Stimulated activated CD4-positive, alpha-beta T cell treated with anti-CD3 and anti-CD28 coated beads, Interleukin-12 subunit alpha, Interleukin-12 subunit beta, amount 100 ng/mL, for 24 hours (primary cell): ENCODE data around the gene DNAI1.
A peak's percentile ranks its signal among the peaks of the same experiment; 100 is the strongest.

Source experiments
- DNase-seq, 2 experiments: peaks; one replicate each; pipeline ENCODE4 v3.0.0-alpha.2; 2020; ENCODE audit warnings: low read depth in 2 of 2

DNAI1 gene

DNA sequence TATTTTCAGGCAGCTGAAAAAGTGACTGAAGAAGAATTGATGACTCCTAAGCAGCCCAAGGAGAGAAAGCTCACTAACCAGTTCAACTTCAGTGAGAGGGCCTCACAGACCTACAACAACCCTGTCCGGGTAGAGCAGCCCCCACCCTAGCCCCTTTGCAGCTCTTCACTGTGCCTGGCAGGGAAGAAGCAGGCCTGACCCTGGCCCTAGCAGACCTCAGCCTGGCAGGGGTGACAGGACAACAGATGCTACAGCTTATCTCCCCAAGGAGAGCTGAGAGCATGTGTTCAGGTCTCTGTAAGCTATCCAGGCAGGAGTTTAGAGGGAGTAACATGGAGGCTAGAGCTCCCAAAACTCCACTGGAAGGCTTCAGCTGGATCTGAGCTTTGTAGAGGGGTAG lies 31.8 kb downstream of the DNAI1 start:
- DNase-seq: no peak

DNA sequence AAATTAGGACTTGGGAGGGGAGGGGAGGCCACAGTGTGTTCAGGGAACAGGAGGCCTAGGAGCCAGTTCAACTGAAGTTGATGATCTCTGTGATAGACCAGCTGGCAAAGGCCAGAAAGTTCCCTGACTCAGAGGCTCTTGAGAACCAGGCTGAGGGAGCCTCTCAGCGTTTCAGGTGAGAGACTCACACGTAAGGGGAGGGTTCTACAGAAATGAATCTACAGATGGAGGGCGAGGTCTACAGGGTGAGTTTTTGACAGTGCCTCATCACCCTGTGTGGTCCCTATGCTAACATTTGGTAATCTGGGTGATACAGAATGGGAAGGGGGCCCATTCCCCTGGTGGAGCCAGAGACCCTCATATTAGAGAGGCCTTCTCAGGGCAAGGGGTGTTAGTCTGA lies 32.2 kb downstream of the DNAI1 start:
- DNase-seq: no peak

DNA sequence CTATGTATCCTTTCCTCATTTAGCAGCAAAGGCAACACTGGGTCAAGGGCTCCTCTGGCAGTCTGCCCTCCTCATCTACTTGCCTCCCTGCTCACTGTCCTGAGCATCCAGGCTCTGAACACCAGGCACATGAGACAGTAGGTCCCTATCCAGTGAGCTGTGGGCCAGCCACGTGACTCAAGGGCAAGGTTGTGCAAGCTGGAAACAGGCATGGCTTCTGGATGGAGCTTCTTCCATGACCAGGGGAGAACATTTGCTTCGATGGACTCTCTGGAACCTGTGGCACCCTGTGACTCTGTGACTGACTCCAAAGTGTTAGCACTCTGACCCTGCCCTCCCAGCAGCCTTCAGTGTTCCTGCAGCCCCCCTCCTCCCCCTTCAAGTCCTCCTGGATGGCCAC lies 33.0 kb downstream of the DNAI1 start:
- no peak for DNase-seq

DNA sequence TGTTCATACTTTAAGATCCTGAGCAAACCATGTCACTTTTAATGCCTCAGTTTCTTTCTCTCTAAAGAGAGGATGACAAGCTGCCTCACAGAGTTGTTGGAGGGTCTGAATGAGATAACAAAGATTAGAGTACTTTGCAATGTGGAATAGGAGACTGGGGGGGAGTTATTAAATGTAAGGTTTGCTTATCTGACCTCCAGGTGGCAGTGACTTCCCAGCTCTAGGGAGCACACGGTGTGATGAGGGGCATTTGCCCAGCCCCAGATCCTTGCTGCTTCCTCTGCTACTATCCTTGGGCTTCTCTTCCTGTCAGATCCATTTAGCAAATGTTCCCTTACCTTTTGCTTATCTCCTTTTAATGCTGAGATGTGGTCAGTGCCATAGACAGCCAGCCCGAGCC lies 33.4 kb downstream of the DNAI1 start:
- DNase-seq: no peak

DNA sequence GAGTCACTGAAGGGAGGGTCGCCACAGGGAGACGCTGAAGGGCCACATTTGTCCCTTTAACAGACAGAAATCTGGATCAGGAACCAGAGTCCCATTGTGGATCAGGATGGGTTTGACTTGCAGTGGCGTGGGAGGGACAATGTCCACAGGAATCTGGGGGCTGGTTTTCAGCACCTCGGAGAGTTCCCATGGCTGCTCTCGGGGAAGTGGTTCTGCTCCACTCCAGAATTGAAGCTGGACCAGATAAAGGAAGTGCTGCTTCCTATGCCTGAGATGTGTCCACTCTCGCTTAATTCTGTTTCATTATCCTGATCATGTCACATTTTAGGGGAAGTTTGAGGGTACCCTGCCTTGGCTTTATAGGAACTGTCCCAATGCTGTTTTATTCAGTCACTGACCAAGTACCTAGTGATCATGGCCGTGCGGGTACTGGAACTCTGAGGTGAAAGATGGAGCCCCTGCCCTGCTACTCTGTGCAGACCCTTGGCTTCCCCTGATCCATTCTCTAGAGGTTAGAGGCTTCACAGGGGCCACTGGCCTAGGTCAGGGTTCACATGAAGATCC lies 35.4 kb downstream of the DNAI1 start:
- DNase-seq: peak in 1 of 2 experiments; percentile 3

DNA sequence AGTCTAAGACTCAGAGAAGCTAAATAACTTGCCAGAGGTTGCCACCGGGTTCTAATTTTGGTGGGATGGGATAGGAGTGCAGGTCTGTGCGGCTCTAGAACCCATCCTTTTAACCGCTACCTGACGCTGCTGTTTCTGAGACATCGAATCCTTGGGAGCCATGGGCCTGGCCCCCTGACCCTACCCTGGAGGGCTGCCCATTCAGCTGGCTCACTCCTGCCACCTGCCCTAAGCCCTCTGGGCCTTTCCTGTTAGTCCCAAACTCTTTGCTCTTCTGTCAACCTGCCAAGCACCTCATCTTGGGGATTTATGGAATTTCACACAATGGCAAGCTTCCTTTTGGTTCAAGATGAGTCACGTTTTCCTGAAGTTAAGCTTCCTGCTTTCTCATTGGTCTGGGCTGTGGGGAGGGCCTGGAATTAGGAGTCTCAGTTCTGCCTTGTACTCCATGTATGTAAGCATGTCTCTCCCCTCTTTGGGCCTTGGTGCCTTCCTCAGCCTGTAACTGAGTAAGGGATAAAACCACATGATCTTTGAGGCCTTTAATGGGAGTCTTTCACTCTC lies 37.6 kb downstream of the DNAI1 start:
- no peak for DNase-seq

DNA sequence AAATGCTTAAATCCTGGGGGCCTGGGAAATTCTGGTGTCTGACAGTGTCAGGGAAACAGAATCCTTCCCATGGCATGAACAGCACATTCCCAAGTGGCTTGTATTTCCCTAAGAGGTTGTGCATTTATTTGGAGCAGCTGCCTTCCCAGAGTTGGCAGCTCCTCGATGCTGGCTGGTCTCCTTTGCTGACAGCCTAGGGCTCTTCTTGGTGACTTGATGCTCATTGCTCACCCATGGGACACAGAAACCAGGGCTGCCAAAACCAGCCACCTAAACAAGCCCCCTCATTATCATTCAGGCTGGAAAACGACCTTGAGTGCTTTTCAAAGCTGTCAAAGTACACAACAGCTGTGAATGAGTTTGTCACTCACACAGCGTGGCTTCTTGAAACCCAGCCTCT lies 39.9 kb downstream of the DNAI1 start:
- no peak for DNase-seq

DNA sequence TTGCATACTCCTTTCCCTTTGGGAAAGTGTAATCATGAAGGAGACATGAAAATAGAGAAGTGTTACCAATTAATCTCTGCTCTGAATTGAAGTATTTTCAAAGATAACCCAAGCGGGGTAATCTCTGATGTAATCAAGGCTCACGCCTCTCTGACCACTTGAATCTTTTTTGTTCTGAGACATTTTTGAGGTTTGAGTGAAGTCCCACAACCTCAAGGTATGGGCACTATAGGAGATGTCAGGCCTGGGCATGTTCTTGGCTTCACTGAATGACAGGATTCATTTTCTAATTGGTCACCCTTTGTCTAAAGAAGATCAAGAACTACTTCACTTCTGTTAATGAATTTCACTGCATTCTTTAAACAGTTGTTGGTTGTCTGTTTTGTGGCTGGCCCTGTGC lies 40.5 kb downstream of the DNAI1 start:
- no peak for DNase-seq

DNA sequence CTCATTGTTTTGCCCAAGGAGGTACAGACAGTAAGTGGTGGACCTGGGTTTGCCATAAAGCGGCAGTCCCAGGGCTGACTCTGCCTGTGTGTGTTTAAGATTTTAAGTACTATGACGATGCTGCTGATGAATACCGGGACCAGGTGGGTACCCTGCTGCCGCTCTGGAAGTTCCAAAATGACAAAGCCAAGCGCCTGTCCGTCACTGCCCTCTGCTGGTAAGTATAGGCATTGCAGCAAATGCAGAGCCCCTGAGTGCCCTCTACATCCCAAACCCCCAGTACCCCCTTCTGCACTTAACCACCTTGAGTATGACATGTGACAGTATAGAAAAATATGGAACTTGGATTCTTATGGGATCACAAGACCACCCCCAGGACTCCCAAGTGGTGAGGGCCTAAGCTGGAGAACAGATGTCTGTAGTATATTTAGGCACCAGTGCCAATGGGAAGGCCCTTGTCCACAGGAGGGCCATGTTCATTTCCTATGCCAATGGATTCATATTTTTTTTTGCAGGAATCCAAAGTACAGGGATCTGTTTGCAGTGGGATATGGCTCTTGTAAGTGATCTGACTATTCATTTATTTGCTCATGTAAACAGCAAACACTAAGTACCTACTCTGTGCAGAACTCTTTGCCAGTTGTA lies 42.1 kb downstream of the DNAI1 start:
- DNase-seq: peak; percentile 58 to 75

DNA sequence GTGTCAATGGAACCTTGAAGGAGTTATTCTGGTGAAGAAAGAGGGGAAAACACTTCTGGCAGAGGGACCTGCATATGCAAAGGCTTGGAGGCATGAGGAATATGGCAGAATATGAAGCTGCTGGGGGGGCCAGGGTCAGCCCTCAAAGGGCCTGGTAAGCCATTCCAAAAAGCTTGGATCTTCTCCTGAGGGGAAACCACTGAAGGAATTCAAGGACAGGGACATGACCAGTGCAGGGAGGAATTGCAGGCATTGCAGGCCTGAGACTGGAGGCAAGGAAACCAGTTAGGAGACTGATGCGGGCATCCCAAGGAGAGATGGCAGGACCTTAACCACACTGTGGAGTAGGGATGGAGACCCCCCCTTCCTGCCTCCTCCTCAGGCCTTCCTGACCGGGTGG lies 42.8 kb downstream of the DNAI1 start:
- DNase-seq: no peak

DNA sequence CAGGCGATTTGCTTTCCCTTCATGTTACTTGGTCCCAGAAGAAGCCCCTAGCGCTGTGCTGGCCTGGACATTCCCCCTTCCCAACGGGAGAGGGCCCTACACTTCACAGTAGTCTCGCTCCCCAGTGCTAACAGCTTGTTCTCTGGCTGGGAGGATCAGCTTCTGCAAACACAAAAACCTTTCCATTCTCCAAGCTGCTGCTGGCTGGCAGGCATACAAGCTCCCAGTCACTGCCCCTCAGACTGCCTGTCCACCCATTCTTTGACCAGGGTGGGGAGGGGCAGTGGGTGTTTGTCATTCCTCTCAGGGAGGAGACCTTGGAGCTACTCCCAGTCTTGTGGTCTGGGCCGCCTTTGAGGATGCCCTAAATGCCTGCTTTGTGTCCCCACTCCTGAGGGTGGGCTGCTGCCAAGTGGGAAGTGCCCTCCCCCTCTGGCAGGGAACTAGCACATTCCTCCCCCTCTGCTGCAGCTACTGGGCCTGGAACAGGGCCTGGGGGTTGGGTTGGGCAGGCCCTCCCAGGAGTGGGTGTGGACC lies 43.4 kb downstream of the DNAI1 start:
- no peak for DNase-seq

DNA sequence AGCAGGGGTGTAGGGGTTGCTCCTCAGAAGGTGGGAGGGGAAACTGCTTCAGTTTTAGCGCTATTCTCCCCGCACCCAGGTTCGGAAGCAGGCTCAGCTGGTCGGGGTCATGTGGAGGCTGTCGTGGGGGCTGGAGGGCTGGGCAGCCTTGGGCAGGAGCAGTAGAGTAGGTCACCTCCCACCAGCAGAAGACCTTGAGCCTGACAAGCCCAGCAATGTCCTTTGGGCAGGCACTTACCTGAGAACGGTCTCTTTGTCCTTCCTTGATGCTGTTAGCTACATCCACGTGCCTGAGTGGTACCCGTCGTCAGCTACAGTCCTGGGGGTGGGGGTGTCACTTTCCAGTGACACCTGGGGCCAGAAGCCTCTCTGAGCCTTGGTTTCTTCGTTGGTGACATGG lies 43.9 kb downstream of the DNAI1 start:
- DNase-seq: no peak

DNA sequence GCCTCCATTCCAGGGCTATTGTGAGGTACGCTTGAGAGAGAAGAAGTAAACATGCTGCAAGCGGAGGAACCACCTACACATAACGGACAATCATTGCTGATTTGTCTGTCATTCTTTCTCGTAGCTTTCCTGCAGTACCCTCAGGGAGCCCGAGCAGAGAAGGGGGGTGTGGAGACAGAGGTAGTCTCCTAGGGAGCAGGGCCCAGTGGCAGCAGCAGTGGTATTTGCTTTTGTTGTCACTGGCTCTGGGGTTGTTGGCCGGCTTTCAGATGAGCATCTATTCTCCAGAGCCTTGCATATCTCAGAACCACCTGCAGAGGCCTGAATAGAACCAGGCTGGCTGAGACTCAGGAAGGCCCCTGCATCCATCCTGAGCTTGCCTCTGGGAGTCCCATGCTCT lies 44.3 kb downstream of the DNAI1 start:
- DNase-seq: no peak

DNA sequence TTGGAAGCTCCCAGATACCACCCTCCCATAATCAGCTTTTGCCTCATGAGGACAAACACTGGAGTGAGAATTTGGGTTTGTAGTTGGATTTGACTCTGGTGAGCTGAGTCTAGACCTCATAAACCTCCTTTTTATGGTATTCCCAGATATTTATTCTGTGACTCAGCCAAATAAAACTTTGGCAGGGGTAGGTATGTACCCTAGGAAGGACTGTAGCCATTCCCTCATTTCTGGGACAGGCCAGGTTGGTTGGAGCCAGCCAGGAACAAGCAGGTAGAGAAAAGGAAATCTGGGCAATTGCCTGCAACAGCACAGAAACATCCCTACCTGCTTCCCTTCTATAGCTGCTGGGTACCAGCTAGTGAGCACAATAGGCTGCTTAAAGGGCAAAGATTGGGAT lies 44.8 kb downstream of the DNAI1 start:
- DNase-seq: no peak

DNA sequence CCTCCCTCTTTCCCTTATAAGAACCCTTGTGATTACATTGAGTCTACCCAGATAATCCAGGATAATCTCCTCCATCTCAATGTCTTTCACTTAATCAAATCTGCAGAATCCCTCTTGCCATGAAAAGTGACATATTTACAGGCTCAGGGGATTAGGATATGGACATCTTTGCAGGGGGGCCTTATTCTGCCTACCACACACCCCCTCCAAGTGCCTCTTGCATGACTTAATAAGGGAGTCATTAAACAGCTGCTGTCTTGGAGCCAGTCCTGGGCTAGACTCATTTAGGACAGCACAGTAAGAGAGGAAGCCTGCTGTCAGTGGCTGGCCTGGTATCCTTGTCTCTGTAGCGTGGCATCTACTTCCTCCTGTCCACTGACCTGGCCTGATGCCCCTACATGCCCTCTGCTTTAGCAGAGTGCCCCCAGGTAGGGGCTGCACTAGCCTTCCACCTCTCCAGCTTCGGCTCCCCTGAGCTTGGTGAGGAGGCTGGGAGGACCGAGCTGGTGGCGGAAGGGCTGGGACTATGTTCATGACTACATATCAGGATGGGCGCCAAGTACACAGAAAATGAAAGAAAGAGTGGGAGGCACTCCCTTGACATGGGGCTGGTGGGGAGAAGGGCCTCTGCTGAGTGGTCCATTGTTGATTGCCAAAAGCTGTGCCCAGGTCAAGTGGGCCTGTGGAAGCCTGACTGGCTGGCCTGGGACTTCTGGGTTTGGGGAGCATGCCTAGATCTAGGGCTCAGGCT lies 46.9 kb downstream of the DNAI1 start:
- no peak for DNase-seq

DNA sequence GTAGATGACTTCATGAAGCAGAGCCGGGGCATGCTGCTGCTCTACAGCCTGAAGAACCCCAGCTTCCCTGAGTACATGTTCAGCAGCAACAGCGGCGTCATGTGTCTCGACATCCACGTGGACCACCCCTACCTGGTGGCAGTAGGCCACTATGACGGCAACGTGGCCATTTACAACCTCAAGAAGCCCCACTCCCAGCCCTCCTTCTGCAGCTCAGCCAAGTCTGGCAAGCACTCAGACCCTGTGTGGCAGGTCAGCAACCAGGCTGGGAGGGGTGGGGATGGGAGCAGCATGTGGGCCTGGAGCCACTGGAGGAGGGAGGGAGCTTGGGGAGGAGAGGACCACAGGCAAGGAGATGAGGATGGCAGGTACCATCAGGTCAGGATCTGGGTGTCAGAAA lies 48.0 kb downstream of the DNAI1 start:
- DNase-seq: no peak

DNA sequence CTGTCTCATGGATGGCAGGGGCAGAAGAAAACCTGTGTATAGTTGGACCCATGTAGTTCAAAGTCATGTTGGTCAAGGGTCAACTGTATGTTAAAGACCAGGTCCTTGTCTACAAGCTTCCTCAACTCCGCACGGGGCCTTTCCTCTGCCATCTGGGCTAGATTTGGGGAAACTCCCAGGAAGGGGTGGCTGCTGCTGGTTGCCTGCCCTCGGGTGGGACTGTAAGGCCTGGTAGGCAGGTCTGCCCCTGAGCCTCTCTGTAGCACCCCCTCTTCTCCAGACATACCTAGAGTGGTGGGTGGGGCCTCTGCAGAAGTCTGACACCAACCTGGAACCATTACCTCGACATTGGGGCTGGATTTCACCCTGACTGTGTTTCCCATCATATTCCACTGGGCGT lies 49.0 kb downstream of the DNAI1 start:
- DNase-seq: no peak

DNA sequence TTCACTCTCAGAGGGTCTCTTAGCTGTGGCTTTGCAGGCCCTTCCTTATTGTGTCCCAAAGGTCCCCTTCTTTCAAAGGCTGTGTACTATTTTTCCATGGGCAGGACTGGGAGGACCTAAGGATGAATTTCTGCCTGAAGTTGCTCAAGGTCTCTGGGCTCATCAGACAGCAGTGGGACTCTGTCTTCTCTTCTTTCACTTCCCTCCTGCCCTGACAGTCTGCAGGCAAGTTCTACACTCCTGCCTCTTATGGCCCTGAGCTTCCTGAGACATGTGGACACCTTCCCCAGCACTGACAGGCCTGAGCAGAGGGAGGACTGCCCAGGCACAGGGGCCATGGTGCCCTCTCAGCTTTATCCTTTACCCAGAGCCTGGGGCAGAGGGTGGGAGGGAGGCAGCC lies 49.4 kb downstream of the DNAI1 start:
- no peak for DNase-seq

DNA sequence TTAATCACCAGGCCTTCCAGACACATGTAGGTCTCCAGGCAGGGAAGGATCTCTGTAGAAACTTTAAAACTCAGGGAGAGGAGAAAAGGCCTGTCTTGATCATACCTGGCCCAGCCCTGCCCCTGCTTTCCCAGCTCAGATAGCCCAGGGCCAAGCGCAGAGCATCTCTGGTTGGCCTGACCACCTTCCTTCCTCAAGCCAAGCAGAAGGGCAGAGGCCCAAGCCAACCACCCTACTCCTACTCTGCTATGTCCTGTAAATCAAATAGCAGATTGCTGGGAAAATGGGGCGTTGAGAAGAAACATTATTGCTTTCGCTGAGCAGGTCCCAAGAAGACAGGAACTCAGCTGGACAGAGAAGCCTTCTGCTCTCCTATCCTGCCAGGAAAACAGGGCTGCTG lies 49.9 kb downstream of the DNAI1 start:
- no peak for DNase-seq

DNA sequence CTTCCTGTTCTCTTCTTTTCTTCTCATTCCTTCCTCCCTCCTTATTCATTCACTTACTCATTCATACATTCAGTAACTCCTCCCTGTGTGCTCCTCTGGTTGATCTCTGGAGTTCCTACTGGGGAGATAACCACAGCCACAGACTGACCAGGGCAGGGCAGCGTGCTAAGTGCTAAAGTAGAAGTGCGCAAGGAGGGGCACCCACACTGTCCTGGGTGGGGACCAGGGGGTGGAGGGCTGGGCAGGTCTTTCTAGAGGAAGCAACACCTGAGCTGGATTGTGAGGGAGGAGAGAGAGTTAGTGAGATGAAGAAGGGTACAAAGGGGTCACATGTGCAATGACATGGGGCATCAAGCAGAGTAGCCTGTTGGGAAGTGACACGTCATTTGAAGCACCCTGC lies 50.3 kb downstream of the DNAI1 start:
- DNase-seq: no peak

DNA sequence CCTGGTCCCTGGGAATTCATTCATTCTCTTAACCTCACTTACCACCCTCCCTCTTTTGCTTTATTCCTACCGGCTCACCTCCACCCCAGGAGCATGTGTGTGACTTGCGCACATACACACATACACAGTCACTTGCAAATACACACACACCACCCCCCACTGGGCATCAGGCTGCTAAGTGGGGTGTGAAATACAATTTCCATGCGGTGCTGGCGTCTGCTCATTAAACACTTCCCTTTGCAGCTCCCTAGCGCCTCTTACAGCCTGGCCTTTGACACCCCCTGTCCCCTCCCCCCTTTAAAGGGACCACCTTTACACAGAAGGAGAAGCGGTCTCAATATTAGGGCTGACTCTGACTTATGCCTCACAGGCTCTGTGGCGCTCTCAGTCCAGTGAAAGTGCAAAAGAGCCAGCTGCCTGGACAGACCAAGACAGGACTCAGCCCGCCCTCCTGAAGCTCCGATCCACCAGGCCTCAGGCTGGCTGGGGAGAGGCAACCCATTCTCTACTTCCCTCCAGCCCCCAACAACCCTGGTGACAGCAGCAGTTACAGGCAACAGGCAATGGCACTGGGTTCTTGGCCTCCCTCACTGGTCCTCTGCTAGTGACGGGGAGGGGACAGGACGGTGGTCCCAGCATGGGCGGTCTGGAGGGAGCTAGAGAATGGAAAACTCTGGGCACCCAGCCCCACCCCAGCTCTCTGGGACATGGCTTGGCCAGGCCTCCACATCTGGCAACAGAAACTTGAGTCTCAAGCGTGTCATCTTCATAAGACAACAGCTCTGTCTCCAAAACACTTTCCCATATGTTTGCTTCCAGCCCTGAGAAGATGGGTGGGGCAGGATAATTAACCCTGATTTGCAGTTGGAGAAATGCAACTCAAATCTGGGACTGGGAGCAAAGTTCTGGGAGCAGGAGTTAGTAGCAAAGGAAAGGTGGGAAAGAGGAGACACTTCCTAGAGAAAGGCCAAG lies 52.2 kb downstream of the DNAI1 start:
- no peak for DNase-seq
